Measurements from ENCODE around the gene AURKB. TPM values are rescaled to one million over a fixed set of nuclear protein-coding genes. Genes with fewer than 3 reads are reported as not detected.

Gene AURKB
- total and polyA plus RNA-seq, 2 donors (not counting 1 experiment from before 2014, with no cell fraction given) = 1.1 to 5.3 TPM

DNA sequence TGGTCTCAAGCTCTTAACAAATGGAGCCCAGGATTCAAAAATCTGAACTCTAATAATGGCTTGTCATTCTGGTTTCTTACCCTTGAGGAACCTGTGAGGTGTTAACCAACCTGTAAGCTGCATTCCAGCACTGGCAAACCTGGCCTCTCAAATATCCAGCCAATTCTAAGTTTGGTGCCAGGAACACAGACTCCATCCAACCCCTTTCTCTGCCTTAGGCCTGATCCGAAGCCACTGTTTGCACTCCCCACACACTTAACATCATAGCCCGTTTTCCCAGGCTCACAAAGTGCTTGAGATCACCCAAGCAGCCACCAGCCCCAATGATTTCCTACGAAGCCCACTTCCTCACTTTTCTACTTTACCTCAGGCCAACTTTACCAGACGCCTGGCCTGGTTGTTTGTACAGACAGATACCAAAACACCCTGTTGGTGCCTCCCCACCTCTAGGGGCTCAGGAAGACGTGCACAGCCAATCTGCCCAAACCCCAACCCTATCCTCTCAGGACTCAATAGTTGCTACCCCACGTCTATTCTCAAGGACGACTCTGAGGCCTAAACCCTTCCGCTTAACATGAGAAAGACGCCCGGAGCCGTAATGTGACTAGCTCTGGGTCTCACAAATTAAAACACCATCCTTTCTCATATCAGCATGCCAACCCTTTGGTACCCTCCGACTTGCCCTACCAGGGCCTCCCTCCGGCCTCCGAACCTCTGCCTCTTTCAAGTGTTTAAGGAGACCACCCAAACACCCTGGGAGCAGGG, 55.0 kb downstream of the AURKB start:
- Histone ChIP-seq H3K4me1 (ENCODE audit: control insufficient read depth in 2 of 2, insufficient read depth in 2 of 2, low read length in 2 of 2) (peaks cover 56 to 85% of the 10 kb centered on the region in 2 donors), H3K4me3 (ENCODE audit: control extremely low read depth in 1 of 5, extremely low read depth in 1 of 5, insufficient read depth in 1 of 5, low read depth in 2 of 5, low read length in 4 of 5) (peak overlapping the region; percentile 69 to 96 (median 84)), H3K27ac (ENCODE audit: low read length in 2 of 2) (peak overlapping the region; percentile 97 to 100), H3K9ac (ENCODE audit: low read length) (peak overlapping the region; percentile 88), H3K27me3 (replicated peaks in 1 of 4; ENCODE audit: control extremely low read depth in 1 of 4, control insufficient read depth in 3 of 4, insufficient read depth in 4 of 4, low read length in 3 of 4) (no peaks in the 10 kb centered on the region), H3K79me2 (ENCODE audit: control insufficient read depth, insufficient read depth, low read length) (peaks cover 37% of the 10 kb centered on the region), H3K9me3 (ENCODE audit: control extremely low read depth in 1 of 3, control insufficient read depth in 2 of 3, insufficient read depth in 1 of 3, low read length in 2 of 3) (peaks cover 0 to 6% (median 0%) of the 10 kb centered on the region in 3 donors), H4K20me1 (ENCODE audit: control insufficient read depth, insufficient read depth, low read length, poor library complexity, severe bottlenecking) (peaks cover 44% of the 10 kb centered on the region), H3K4me2 (replicated peaks; ENCODE audit: low read depth, low read length, poor library complexity, severe bottlenecking) (peak overlapping the region; percentile 88), H3K36me3 (replicated peaks in 1 of 2; ENCODE audit: control extremely low read depth in 1 of 2, control insufficient read depth in 1 of 2, extremely low read depth in 1 of 2, insufficient read depth in 2 of 2, low read length in 1 of 2) (peaks cover 0 to 13% of the 10 kb centered on the region in 2 experiments), H2AFZ (ENCODE audit: insufficient read depth, low read depth, low read length, poor library complexity, severe bottlenecking) (no peak overlapping the region)
- Mint-ChIP-seq H3K9me3 (ENCODE audit: insufficient read depth) (no peaks in the 10 kb centered on the region), H3K27me3 (no peaks in the 10 kb centered on the region), H3K4me1 (peaks cover 49% of the 10 kb centered on the region), H3K4me3 (no peak overlapping the region), H3K27ac (no peak overlapping the region)
- intact Hi-C loops (cut with micrococcal nuclease) = no loop called here
- DNase-seq (peak; percentile 53), ATAC-seq (ENCODE audit: low read depth) (no peak)
- ChIA-PET POLR2A (interaction anchor here (0.7 to 4.5 kb wide), 10 partner anchors 16 to 852 kb away, joined by 3 to 23 read pairs (median 9); partner anchors contain the start of genes ALOXE3, BORCS6, SLC25A35 and TMEM107), CTCF (interaction anchor here (1.1 to 7.7 kb wide), 4 partner anchors 18 to 95 kb away, joined by 3 to 86 read pairs (median 17); no protein-coding TSS in a partner anchor)
- 70% methylated on average over 14 of the region's 14 CpGs for WGBS (ENCODE audit: insufficient coverage)
- TF ChIP-seq, protein P1, sequence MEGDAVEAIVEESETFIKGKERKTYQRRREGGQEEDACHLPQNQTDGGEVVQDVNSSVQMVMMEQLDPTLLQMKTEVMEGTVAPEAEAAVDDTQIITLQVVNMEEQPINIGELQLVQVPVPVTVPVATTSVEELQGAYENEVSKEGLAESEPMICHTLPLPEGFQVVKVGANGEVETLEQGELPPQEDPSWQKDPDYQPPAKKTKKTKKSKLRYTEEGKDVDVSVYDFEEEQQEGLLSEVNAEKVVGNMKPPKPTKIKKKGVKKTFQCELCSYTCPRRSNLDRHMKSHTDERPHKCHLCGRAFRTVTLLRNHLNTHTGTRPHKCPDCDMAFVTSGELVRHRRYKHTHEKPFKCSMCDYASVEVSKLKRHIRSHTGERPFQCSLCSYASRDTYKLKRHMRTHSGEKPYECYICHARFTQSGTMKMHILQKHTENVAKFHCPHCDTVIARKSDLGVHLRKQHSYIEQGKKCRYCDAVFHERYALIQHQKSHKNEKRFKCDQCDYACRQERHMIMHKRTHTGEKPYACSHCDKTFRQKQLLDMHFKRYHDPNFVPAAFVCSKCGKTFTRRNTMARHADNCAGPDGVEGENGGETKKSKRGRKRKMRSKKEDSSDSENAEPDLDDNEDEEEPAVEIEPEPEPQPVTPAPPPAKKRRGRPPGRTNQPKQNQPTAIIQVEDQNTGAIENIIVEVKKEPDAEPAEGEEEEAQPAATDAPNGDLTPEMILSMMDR (IDR thresholded peaks at IDR 0.05) = no peak
- no peak for TF ChIP-seq EZH2 (IDR thresholded peaks at IDR 0.05; ENCODE audit: borderline replicate concordance, insufficient read depth, low read depth, low read length, poor library complexity, severe bottlenecking)

Other genes with a start within 250 kb of the AURKB start
- not detected in 2 replicates for gene GUCY2D, start 208.0 kb downstream of the AURKB start, total RNA-seq
- not detected in 2 replicates for gene GUCY2D, start 208.0 kb downstream of the AURKB start, polyA plus RNA-seq
- gene ALOX15B, start 171.5 kb downstream of the AURKB start, total RNA-seq = not detected in 2 replicates
- 0.03 TPM in 1 of 2 replicates, not detected in the other for gene ALOX15B, start 171.5 kb downstream of the AURKB start, polyA plus RNA-seq
- 0.29 and 0.69 TPM in 2 replicates for gene ALOX12B, start 122.9 kb downstream of the AURKB start, total RNA-seq
- gene ALOX12B, start 122.9 kb downstream of the AURKB start, polyA plus RNA-seq = 0.14 and 0.57 TPM in 2 replicates
- gene ALOXE3, start 92.1 kb downstream of the AURKB start, total RNA-seq = not detected in 2 replicates
- gene ALOXE3, start 92.1 kb downstream of the AURKB start, polyA plus RNA-seq = 0.04 TPM in 1 of 2 replicates, not detected in the other
- not detected in 2 replicates for gene HES7, start 86.5 kb downstream of the AURKB start, total RNA-seq
- 0.09 and 0.34 TPM in 2 replicates for gene HES7, start 86.5 kb downstream of the AURKB start, polyA plus RNA-seq
- 118 and 120 TPM in 2 replicates for gene PER1, start 58.2 kb downstream of the AURKB start, total RNA-seq
- 176 and 700 TPM in 2 replicates for gene PER1, start 58.2 kb downstream of the AURKB start, polyA plus RNA-seq
- gene VAMP2, start 47.6 kb downstream of the AURKB start, total RNA-seq = 154 and 162 TPM in 2 replicates
- 209 and 291 TPM in 2 replicates for gene VAMP2, start 47.6 kb downstream of the AURKB start, polyA plus RNA-seq
- 30.3 and 30.5 TPM in 2 replicates for gene TMEM107, start 34.2 kb downstream of the AURKB start, total RNA-seq
- gene TMEM107, start 34.2 kb downstream of the AURKB start, polyA plus RNA-seq = 13.3 and 34.0 TPM in 2 replicates
- 18.6 and 20.2 TPM in 2 replicates for gene BORCS6, start 20.4 kb downstream of the AURKB start, total RNA-seq
- gene BORCS6, start 20.4 kb downstream of the AURKB start, polyA plus RNA-seq = 4.3 and 9.7 TPM in 2 replicates
- gene CTC1, start 37.5 kb upstream of the AURKB start, total RNA-seq = 209 TPM in 2 replicates
- 263 and 267 TPM in 2 replicates for gene CTC1, start 37.5 kb upstream of the AURKB start, polyA plus RNA-seq
- 65.5 and 66.4 TPM in 2 replicates for gene PFAS, start 38.7 kb upstream of the AURKB start, total RNA-seq
- 22.3 and 31.4 TPM in 2 replicates for gene PFAS, start 38.7 kb upstream of the AURKB start, polyA plus RNA-seq
- gene RANGRF, start 78.1 kb upstream of the AURKB start, total RNA-seq = 46.8 and 48.8 TPM in 2 replicates
- 76.1 and 83.2 TPM in 2 replicates for gene RANGRF, start 78.1 kb upstream of the AURKB start, polyA plus RNA-seq
- 8.4 and 9.9 TPM in 2 replicates for gene SLC25A35, start 84.8 kb upstream of the AURKB start, total RNA-seq
- 8.9 and 12.5 TPM in 2 replicates for gene SLC25A35, start 84.8 kb upstream of the AURKB start, polyA plus RNA-seq
- gene ARHGEF15, start 99.7 kb upstream of the AURKB start, total RNA-seq = not detected in 2 replicates
- gene ARHGEF15, start 99.7 kb upstream of the AURKB start, polyA plus RNA-seq = not detected in 2 replicates
- not detected in 2 replicates for gene ODF4, start 129.3 kb upstream of the AURKB start, total RNA-seq
- gene ODF4, start 129.3 kb upstream of the AURKB start, polyA plus RNA-seq = not detected in 2 replicates
- gene RPL26, start 172.6 kb upstream of the AURKB start, total RNA-seq = 2,601 and 2,684 TPM in 2 replicates
- 4,449 and 5,599 TPM in 2 replicates for gene RPL26, start 172.6 kb upstream of the AURKB start, polyA plus RNA-seq
- not detected in 2 replicates for gene RNF222, start 187.3 kb upstream of the AURKB start, total RNA-seq
- 2.6 and 3.0 TPM in 2 replicates for gene RNF222, start 187.3 kb upstream of the AURKB start, polyA plus RNA-seq
- gene NDEL1, start 225.3 kb upstream of the AURKB start, total RNA-seq = 108 and 122 TPM in 2 replicates
- 30.2 and 40.4 TPM in 2 replicates for gene NDEL1, start 225.3 kb upstream of the AURKB start, polyA plus RNA-seq

Data from B cell (primary cell).